ENCODE results near the gene PROCA1.

The PROCA1 gene

DNA sequence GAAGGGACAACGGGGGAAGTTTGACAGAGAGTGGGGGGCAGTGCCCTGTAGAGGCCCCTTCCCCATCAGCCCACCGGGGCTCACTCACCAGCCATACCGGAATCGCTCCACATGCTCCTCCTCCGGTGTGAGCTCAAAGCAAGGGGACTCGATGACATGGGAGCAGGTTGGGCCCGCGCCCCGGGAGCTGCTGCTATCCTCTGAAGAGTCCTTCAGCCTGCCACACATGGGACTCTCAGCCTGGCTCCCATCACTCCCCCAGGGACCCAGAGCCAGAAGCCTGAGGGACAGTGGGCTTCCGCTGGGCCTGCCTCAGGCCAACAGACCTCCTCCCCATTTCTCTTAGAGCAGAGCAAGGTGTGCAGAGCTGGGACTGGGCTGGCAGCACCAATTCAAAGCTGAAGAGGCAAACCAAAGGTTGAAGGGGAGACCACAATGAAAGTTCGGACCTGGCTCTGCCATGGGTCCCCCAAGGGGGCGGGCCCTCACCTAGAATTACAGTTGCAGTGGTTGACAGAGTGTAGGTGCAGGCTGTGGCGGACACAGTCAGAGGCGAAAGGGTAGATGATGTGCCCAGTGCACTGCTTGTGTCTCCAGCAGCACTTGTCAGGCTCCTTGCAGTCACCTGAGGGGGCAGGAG, 7.3 kb downstream of the PROCA1 start:
- Histone ChIP-seq H3K79me2 (no peaks in the 10 kb centered on the region), H3K36me3 (ENCODE audit: control insufficient read depth, insufficient read depth, low read length) (no peaks in the 10 kb centered on the region), H3K27me3 (ENCODE audit: control insufficient read depth, insufficient read depth, low read length) (no peaks in the 10 kb centered on the region), H3K4me1 (no peaks in the 10 kb centered on the region), H3K4me3 (ENCODE audit: low read depth, low read length) (no peak overlapping the region), H3K9ac (no peak overlapping the region), H3K9me3 (ENCODE audit: control insufficient read depth, low read length) (no peaks in the 10 kb centered on the region), H3K27ac (no peak overlapping the region), H2AFZ (no peak overlapping the region), H3K4me2 (ENCODE audit: low read length) (no peak overlapping the region)
- TF ChIP-seq, protein P1, sequence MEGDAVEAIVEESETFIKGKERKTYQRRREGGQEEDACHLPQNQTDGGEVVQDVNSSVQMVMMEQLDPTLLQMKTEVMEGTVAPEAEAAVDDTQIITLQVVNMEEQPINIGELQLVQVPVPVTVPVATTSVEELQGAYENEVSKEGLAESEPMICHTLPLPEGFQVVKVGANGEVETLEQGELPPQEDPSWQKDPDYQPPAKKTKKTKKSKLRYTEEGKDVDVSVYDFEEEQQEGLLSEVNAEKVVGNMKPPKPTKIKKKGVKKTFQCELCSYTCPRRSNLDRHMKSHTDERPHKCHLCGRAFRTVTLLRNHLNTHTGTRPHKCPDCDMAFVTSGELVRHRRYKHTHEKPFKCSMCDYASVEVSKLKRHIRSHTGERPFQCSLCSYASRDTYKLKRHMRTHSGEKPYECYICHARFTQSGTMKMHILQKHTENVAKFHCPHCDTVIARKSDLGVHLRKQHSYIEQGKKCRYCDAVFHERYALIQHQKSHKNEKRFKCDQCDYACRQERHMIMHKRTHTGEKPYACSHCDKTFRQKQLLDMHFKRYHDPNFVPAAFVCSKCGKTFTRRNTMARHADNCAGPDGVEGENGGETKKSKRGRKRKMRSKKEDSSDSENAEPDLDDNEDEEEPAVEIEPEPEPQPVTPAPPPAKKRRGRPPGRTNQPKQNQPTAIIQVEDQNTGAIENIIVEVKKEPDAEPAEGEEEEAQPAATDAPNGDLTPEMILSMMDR (IDR thresholded peaks at IDR 0.05) = no peak

DNA sequence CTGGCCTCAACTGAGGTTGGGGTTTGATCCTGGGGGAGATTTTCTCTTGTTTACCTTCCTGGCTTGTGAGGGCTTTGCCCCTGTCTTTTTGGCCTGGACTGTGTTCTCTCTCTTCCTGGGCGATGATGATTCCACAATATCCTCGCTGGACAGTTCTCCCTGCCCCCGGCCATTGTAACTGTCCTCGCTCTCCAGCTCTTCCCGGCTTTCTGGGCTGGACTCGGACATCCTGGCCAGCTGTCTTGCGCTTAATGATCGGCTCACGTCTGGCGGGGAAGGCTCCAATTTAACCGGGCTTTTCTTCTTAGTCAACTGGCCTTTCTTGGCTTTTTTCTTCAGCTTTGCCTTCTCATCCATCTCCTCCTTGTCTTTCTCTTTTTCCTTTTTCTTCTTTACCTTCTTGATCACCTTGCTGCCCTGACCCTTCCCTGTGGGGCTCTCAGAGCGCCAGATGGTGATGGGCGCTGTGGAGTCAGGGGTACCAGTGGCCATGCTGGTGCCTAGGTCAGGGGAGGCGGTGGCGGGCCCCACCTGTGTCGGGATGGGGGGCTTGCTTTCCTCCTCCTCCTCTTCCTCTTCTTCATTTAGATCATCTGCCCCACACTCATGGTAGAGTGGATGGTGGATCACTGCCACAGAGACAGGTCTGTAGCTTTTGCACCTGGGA, 8.0 kb downstream of the PROCA1 start:
- Histone ChIP-seq H3K9me3 (ENCODE audit: control insufficient read depth, low read length) (no peaks in the 10 kb centered on the region), H3K79me2 (no peaks in the 10 kb centered on the region), H2AFZ (no peak overlapping the region), H3K4me3 (ENCODE audit: low read depth, low read length) (no peak overlapping the region), H3K4me1 (no peaks in the 10 kb centered on the region), H3K9ac (no peak overlapping the region), H3K4me2 (ENCODE audit: low read length) (no peak overlapping the region), H3K27ac (no peak overlapping the region), H3K36me3 (ENCODE audit: control insufficient read depth, insufficient read depth, low read length) (no peaks in the 10 kb centered on the region), H3K27me3 (ENCODE audit: control insufficient read depth, insufficient read depth, low read length) (no peaks in the 10 kb centered on the region)
- TF ChIP-seq, protein P1 (IDR thresholded peaks at IDR 0.05) = no peak

DNA sequence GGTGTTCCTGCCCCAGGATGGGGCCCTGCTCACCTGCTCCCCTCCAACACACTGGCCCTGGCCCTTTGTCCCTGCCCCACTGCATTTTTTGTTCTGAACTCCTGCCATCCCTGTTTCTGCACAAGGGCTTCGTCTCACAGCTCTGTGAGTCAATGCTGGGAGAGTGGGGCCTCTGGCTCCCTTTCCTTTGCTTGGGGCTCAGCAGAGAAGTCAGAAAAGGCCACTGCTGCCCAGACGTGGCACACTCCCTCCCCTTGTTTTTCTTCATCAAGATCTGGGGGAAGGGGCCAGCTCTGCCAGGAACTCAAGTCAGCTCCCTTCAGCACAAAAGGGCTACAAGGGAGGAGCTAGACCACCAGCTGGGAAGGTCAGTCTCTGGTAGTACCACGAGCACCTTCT, 8.9 kb downstream of the PROCA1 start:
- Histone ChIP-seq H2AFZ (no peak overlapping the region), H3K27me3 (ENCODE audit: control insufficient read depth, insufficient read depth, low read length) (no peaks in the 10 kb centered on the region), H3K36me3 (ENCODE audit: control insufficient read depth, insufficient read depth, low read length) (no peaks in the 10 kb centered on the region), H3K4me3 (ENCODE audit: low read depth, low read length) (no peak overlapping the region), H3K9ac (no peak overlapping the region), H3K4me1 (no peaks in the 10 kb centered on the region), H3K27ac (no peak overlapping the region), H3K4me2 (ENCODE audit: low read length) (no peak overlapping the region), H3K9me3 (ENCODE audit: control insufficient read depth, low read length) (no peaks in the 10 kb centered on the region), H3K79me2 (no peaks in the 10 kb centered on the region)
- TF ChIP-seq, protein P1 (IDR thresholded peaks at IDR 0.05) = no peak

DNA sequence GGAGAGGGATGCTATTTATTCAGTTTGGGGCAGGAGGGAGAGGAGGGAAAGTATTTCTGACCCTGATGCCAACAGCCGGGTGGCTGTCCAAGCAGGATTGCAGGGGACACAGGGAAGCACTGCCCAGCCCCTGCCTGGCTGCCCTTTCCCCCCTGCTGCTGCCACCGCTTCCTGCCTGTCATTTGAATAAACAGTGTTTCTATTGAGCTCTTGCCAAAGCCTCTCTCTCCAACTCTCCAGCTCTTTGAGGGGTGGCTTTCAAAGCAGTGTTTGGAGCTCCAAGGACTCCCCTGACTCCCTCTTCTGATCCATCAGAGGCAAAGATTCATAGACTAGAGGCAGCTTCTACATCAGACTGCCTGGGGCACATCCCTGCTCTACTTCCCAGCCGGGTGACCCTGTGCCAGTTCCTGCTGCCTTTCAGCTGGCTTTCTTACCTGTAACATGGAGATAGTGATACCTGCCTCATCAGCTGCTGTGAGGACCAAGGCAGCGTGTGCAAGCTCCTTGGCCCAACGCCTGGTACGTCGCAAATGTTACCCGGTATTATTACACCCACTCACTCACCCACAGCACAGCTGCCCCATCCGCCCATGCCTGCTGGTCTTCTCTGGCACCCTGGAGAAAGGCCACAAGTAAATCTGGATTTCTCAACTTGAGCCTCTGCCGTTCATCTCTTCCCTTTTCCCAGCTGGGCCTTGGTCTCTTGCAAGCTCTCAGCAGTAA, 9.5 kb downstream of the PROCA1 start:
- Histone ChIP-seq H3K27me3 (ENCODE audit: control insufficient read depth, insufficient read depth, low read length) (no peaks in the 10 kb centered on the region), H3K4me3 (ENCODE audit: low read depth, low read length) (no peak overlapping the region), H3K4me1 (no peaks in the 10 kb centered on the region), H3K4me2 (ENCODE audit: low read length) (no peak overlapping the region), H3K27ac (no peak overlapping the region), H3K36me3 (ENCODE audit: control insufficient read depth, insufficient read depth, low read length) (no peaks in the 10 kb centered on the region), H3K9ac (no peak overlapping the region), H2AFZ (no peak overlapping the region), H3K79me2 (no peaks in the 10 kb centered on the region), H3K9me3 (ENCODE audit: control insufficient read depth, low read length) (no peaks in the 10 kb centered on the region)
- TF ChIP-seq, protein P1 (IDR thresholded peaks at IDR 0.05) = no peak
